MM.1S (cell line): ENCODE data around the gene IGLON5.

ENCODE experiments used
- DNase-seq: peaks from one replicate; pipeline ENCODE4 v3.0.0-alpha.2; 2015
- H2AFZ ChIP-seq: fragments of 300-600 bp; sonication (generic); 2 replicates; pipeline ENCODE4 v1.6.0; 2016; ENCODE audit warnings: antibody characterized with exemption, low read length
- H3F3A ChIP-seq: fragments of 300-600 bp; sonication (generic); 2 replicates; pipeline ENCODE4 v1.6.1; 2016; ENCODE audit warnings: mild to moderate bottlenecking, antibody characterized with exemption, low read length, moderate library complexity, mixed read lengths; ENCODE audit not compliant: insufficient read depth
- H3K27ac ChIP-seq: fragments of 300-600 bp; sonication (generic); 2 replicates; pipeline ENCODE4 v1.5.1; 2016; ENCODE audit warnings: mild to moderate bottlenecking, low read length
- H3K27me3 ChIP-seq: fragments of 300-600 bp; sonication (generic); replicated peaks from 2 replicates; pipeline ENCODE4 v1.6.0; 2016; ENCODE audit warnings: low read length; ENCODE audit not compliant: insufficient read depth
- H3K36me3 ChIP-seq: fragments of 300-600 bp; sonication (generic); replicated peaks from 2 replicates; pipeline ENCODE4 v1.6.1; 2016; ENCODE audit warnings: mild to moderate bottlenecking, low read length, mixed read lengths; ENCODE audit not compliant: insufficient read depth
- H3K4me1 ChIP-seq: fragments of 300-600 bp; sonication (generic); 2 replicates; pipeline ENCODE4 v1.6.1; 2016; ENCODE audit warnings: low read length, mixed read lengths
- H3K4me2 ChIP-seq: fragments of 300-600 bp; sonication (generic); 2 replicates; pipeline ENCODE4 v1.6.0; 2016; ENCODE audit warnings: low read depth, low read length
- H3K4me3 ChIP-seq: fragments of 300-600 bp; sonication (generic); 2 replicates; pipeline ENCODE4 v1.5.1; 2016; ENCODE audit warnings: low read length, mixed read lengths
- H3K79me2 ChIP-seq: fragments of 300-600 bp; sonication (generic); 2 replicates; pipeline ENCODE4 v1.6.1; 2016; ENCODE audit warnings: mixed run types, low read length, mixed read lengths
- H3K9ac ChIP-seq: fragments of 300-600 bp; sonication (generic); 2 replicates; pipeline ENCODE4 v1.6.1; 2016; ENCODE audit warnings: low read length, mixed read lengths
- H3K9me2 ChIP-seq: fragments of 300-600 bp; sonication (generic); replicated peaks from 2 replicates; pipeline ENCODE4 v1.6.1; 2016; ENCODE audit warnings: mild to moderate bottlenecking, low read length, mixed read lengths; ENCODE audit not compliant: insufficient read depth
- H3K9me3 ChIP-seq: fragments of 300-600 bp; sonication (generic); replicated peaks from 2 replicates; pipeline ENCODE4 v1.6.1; 2016; ENCODE audit warnings: mild to moderate bottlenecking, low read length, mixed read lengths; ENCODE audit not compliant: insufficient read depth
- H4K20me1 ChIP-seq: fragments of 300-600 bp; sonication (generic); 2 replicates; pipeline ENCODE4 v1.6.1; 2016; ENCODE audit warnings: mild to moderate bottlenecking, low read length, moderate library complexity, mixed read lengths; ENCODE audit not compliant: insufficient read depth
- EZH2 ChIP-seq: fragments of 300-600 bp; sonication (generic); optimal IDR thresholded peaks from 2 replicates; pipeline ENCODE3; 2017; ENCODE audit warnings: low read depth, mild to moderate bottlenecking, antibody characterized with exemption, low read length, mixed read lengths
- EZH2phosphoT487 ChIP-seq: fragments of 300-600 bp; sonication (generic); IDR thresholded peaks from 2 replicates; pipeline ENCODE4 v1.6.1; 2018; ENCODE audit warnings: antibody characterized with exemption, low read length
- TF ChIP-seq, protein P1 (sequence below): fragments of 300-600 bp; sonication (generic); IDR thresholded peaks from 2 replicates; pipeline ENCODE4 v1.5.1; 2016; ENCODE audit warnings: antibody characterized with exemption, low read length, mixed read lengths

The IGLON5 gene

GRCh38 chr19:51311351-51312257, at the start of gene IGLON5:
Gene IGLON5, plus strand, starts transcription at chr19:51311644. Its CDS starts 204 bp downstream, at chr19:51311848.
- no peaks in the 10 kb centered on the region for H3K79me2 ChIP-seq
- H3F3A ChIP-seq = no peaks in the 10 kb centered on the region
- H3K4me1 ChIP-seq = no peaks in the 10 kb centered on the region
- H3K27me3 ChIP-seq = no peaks in the 10 kb centered on the region
- no peaks in the 10 kb centered on the region for H3K9me3 ChIP-seq
- no peak within 1 kb of the TSS for H3K4me3 ChIP-seq
- no peaks in the 10 kb centered on the region for H3K36me3 ChIP-seq
- H3K27ac ChIP-seq = no peak within 1 kb of the TSS
- no peaks in the 10 kb centered on the region for H3K9me2 ChIP-seq
- TF ChIP-seq EZH2phosphoT487 (no peak), EZH2 (no peak)
- TF ChIP-seq, protein P1, sequence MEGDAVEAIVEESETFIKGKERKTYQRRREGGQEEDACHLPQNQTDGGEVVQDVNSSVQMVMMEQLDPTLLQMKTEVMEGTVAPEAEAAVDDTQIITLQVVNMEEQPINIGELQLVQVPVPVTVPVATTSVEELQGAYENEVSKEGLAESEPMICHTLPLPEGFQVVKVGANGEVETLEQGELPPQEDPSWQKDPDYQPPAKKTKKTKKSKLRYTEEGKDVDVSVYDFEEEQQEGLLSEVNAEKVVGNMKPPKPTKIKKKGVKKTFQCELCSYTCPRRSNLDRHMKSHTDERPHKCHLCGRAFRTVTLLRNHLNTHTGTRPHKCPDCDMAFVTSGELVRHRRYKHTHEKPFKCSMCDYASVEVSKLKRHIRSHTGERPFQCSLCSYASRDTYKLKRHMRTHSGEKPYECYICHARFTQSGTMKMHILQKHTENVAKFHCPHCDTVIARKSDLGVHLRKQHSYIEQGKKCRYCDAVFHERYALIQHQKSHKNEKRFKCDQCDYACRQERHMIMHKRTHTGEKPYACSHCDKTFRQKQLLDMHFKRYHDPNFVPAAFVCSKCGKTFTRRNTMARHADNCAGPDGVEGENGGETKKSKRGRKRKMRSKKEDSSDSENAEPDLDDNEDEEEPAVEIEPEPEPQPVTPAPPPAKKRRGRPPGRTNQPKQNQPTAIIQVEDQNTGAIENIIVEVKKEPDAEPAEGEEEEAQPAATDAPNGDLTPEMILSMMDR = no peak
- no peak for DNase-seq
- H4K20me1 ChIP-seq = no peaks in the 10 kb centered on the region
- no peak within 1 kb of the TSS for H2AFZ ChIP-seq
- no peak within 1 kb of the TSS for H3K4me2 ChIP-seq
- no peak within 1 kb of the TSS for H3K9ac ChIP-seq

- Histone ChIP-seq H3K9me3 (no peaks in the 10 kb centered on the region), H3K27ac (no peak overlapping the region), H3K27me3 (0 out of 2 replicates have a peak, but pooled peaks cover 5% of the 10 kb centered on the region), H3K9me2 (no peaks in the 10 kb centered on the region), H3K36me3 (no peaks in the 10 kb centered on the region), H3K79me2 (no peaks in the 10 kb centered on the region), H2AFZ (no peak overlapping the region), H4K20me1 (no peaks in the 10 kb centered on the region), H3K4me3 (no peak overlapping the region), H3F3A (no peaks in the 10 kb centered on the region), H3K9ac (no peak overlapping the region), H3K4me1 (no peaks in the 10 kb centered on the region), H3K4me2 (no peak overlapping the region)
- TF ChIP-seq EZH2 (no peak), EZH2phosphoT487 (no peak)
- TF ChIP-seq, protein P1 = no peak
- no peak for DNase-seq
Measured at GRCh38 chr19:51263808-51264207, 47.6 kb upstream of the IGLON5 start.

- no peaks in the 10 kb centered on the region for H3K9me2 ChIP-seq
- no peak overlapping the region for H2AFZ ChIP-seq
- TF ChIP-seq EZH2phosphoT487 (no peak), EZH2 (no peak)
- TF ChIP-seq, protein P1 = no peak
- H3K4me2 ChIP-seq = no peak overlapping the region
- H3K4me1 ChIP-seq = no peaks in the 10 kb centered on the region
- no peaks in the 10 kb centered on the region for H4K20me1 ChIP-seq
- no peaks in the 10 kb centered on the region for H3K9me3 ChIP-seq
- H3K9ac ChIP-seq = no peak overlapping the region
- no peaks in the 10 kb centered on the region for H3F3A ChIP-seq
- H3K4me3 ChIP-seq = no peak overlapping the region
- H3K27ac ChIP-seq = no peak overlapping the region
- H3K27me3 ChIP-seq = no peaks in the 10 kb centered on the region
- DNase-seq = no peak
- H3K79me2 ChIP-seq = no peaks in the 10 kb centered on the region
- H3K36me3 ChIP-seq = no peaks in the 10 kb centered on the region
Measured at GRCh38 chr19:51271067-51271466, 40.4 kb upstream of the IGLON5 start.
